Lower leg skin (tissue), 4 donors: ENCODE data around the gene PPP2R3A. TPM values are rescaled to one million over a fixed set of nuclear protein-coding genes. Genes with fewer than 3 reads are reported as not detected.
A peak's percentile ranks its signal among the peaks of the same experiment; 100 is the strongest.

Experiments
- DNase-seq, 2 donors: peaks; one replicate each; pipeline ENCODE4 v3.0.0-alpha.2; 2019; ENCODE audit warnings: low spot score in 2 of 2
- H3K4me3 ChIP-seq: fragments of 200-600 bp; sonication (generic); 2 replicates; pipeline ENCODE4 v1.5.1; 2017; ENCODE audit warnings: mild to moderate bottlenecking, low read depth; ENCODE audit not compliant: poor library complexity, severe bottlenecking
- POLR2A ChIP-seq, 2 donors: fragments of 450-650 bp; IDR thresholded peaks; one replicate each; pipeline ENCODE4 v1.6.1; 2016 to 2017; ENCODE audit warnings: antibody characterized with exemption in 2 of 2, mild to moderate bottlenecking in 1 of 2, moderate library complexity in 1 of 2
- WGBS, 2 donors: methylation state at CpG; one replicate each; pipeline ENCODE4 v1.1.5; 2018; 5-methylcytosine and 5-hydroxymethylcytosine counted together
- intact Hi-C: fragments of 100-400 bp; cut with DNase I; formaldehyde crosslinking; loops from one replicate; pipeline ENCODE4 v1.15.0; 2023; ENCODE audit warnings: low total_unique reads
- total RNA-seq, 4 donors: library from RNA; depleted of rRNA; stranded (reverse); fragments of >200 nt; gene quantifications; one replicate each; pipeline ENCODE4 v1.1.0, GENCODE V29; 2016
- TF ChIP-seq, protein P1 (sequence below), 3 donors: fragments of 450-650 bp; IDR thresholded peaks; one replicate each; pipeline ENCODE4 v1.5.1; 2016; ENCODE audit warnings: antibody characterized with exemption in 3 of 3, mild to moderate bottlenecking in 3 of 3, moderate library complexity in 2 of 3

Gene PPP2R3A, protein sequence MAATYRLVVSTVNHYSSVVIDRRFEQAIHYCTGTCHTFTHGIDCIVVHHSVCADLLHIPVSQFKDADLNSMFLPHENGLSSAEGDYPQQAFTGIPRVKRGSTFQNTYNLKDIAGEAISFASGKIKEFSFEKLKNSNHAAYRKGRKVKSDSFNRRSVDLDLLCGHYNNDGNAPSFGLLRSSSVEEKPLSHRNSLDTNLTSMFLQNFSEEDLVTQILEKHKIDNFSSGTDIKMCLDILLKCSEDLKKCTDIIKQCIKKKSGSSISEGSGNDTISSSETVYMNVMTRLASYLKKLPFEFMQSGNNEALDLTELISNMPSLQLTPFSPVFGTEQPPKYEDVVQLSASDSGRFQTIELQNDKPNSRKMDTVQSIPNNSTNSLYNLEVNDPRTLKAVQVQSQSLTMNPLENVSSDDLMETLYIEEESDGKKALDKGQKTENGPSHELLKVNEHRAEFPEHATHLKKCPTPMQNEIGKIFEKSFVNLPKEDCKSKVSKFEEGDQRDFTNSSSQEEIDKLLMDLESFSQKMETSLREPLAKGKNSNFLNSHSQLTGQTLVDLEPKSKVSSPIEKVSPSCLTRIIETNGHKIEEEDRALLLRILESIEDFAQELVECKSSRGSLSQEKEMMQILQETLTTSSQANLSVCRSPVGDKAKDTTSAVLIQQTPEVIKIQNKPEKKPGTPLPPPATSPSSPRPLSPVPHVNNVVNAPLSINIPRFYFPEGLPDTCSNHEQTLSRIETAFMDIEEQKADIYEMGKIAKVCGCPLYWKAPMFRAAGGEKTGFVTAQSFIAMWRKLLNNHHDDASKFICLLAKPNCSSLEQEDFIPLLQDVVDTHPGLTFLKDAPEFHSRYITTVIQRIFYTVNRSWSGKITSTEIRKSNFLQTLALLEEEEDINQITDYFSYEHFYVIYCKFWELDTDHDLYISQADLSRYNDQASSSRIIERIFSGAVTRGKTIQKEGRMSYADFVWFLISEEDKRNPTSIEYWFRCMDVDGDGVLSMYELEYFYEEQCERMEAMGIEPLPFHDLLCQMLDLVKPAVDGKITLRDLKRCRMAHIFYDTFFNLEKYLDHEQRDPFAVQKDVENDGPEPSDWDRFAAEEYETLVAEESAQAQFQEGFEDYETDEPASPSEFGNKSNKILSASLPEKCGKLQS (N-terminal part only)
- 10 to 100 TPM; 36.8 to 39.7 (median 38.5) TPM for total RNA-seq

DNA sequence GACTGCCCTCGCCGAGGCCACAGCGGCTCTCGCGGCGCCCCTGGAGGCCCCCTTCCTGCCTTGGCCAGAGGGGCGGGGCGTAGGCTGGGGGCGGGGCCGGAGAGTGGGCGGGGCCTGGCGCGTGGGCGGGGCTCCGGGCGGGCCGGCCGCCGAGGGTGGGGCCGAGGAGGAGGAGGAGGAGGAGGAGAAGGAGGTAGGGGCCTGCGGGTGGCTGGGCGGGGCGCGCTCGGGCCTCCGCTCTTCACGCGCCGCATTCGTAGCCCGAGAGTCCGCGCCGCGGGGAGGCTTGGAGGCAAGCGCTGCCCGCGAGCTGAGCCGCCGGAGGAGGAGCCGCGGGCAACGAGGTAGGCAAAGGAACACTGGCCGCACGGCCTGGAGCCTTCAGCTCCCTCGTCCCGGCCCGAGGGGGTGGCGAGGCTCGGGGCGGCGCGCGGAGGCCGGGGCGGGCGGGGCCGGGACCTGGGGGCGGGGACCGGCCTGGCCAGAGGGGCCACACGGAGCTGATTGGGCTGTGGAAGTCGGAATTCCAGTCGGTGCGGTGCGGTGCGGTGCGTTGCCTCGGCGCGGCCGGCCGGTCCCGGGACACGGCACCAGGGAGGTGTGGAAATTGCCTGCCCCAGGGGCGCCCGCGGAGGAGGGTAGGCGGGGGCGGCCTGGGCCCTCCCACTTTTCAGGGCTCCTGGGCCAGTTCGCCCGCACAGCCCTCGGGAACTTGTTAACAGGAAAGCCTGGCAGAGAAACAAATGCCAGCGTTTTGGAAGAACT lies at the start of gene PPP2R3A:
PPP2R3A (plus strand) TSS at position 223 of the 765 bp plus-strand sequence. CDS start 35,771 bp downstream, outside the sequence.
- WGBS, 2 donors = 0% methylated on average over 38 to 62 of the region's 83 CpGs
- DNase-seq = peak; percentile 75 to 96
- intact Hi-C loops = no loop called here
- TF ChIP-seq, protein P1, sequence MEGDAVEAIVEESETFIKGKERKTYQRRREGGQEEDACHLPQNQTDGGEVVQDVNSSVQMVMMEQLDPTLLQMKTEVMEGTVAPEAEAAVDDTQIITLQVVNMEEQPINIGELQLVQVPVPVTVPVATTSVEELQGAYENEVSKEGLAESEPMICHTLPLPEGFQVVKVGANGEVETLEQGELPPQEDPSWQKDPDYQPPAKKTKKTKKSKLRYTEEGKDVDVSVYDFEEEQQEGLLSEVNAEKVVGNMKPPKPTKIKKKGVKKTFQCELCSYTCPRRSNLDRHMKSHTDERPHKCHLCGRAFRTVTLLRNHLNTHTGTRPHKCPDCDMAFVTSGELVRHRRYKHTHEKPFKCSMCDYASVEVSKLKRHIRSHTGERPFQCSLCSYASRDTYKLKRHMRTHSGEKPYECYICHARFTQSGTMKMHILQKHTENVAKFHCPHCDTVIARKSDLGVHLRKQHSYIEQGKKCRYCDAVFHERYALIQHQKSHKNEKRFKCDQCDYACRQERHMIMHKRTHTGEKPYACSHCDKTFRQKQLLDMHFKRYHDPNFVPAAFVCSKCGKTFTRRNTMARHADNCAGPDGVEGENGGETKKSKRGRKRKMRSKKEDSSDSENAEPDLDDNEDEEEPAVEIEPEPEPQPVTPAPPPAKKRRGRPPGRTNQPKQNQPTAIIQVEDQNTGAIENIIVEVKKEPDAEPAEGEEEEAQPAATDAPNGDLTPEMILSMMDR (IDR thresholded peaks at IDR 0.05) = no peak
- no peak for TF ChIP-seq POLR2A (IDR thresholded peaks at IDR 0.05)
- peak within 1 kb of the TSS; percentile 70 for H3K4me3 ChIP-seq

DNA sequence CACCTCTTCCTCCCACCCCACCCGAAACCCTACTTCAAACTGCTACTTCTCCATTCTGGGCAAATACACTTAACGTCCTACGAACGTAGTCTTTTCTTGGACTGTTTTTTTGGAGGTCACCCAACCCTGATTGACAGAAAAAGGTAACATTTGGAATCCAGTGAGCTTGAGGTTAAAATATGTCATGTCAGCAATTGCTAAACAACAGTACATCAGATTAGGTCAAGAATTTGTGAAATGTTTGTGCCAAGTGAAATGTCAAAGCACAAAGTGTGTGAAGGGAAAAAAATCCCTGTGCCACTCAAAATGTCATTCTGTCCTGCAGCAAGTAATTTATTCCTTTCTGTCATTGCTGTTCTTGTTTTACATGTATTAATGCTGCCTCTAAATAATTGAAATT lies 49.2 kb upstream of the PPP2R3A start:
- WGBS, 2 donors = 48 to 64% methylated on average over 4 of the region's 4 CpGs
- DNase-seq = no peak
- no peak overlapping the region for H3K4me3 ChIP-seq
- intact Hi-C loops = no loop called here
- TF ChIP-seq, protein P1 (IDR thresholded peaks at IDR 0.05) = no peak
- TF ChIP-seq POLR2A (IDR thresholded peaks at IDR 0.05) = no peak

DNA sequence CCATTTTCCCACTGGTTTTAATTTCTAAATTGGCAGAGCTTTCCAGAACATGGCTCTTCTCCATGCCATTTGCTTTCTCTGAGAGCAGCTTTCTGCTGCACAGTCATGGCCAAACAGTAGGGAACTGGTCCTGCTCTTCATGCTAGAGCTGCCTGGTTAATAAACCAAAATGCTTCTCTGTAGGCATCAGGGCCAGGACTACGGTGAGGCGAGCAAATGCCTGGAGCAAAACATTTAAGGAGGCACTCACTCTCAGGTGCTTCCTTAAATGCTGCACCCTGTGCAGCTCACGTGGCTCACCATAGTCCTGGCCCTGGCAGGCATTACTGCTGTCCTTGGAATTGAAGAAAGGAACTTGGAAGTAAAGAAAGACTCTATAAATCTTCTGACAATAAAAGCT lies 48.5 kb upstream of the PPP2R3A start:
- intact Hi-C loops = no loop called here
- H3K4me3 ChIP-seq = no peak overlapping the region
- no peak for TF ChIP-seq POLR2A (IDR thresholded peaks at IDR 0.05)
- TF ChIP-seq, protein P1 (IDR thresholded peaks at IDR 0.05) = no peak
- no peak for DNase-seq
- WGBS, 2 donors = 19 to 24% methylated on average over 3 of the region's 3 CpGs

DNA sequence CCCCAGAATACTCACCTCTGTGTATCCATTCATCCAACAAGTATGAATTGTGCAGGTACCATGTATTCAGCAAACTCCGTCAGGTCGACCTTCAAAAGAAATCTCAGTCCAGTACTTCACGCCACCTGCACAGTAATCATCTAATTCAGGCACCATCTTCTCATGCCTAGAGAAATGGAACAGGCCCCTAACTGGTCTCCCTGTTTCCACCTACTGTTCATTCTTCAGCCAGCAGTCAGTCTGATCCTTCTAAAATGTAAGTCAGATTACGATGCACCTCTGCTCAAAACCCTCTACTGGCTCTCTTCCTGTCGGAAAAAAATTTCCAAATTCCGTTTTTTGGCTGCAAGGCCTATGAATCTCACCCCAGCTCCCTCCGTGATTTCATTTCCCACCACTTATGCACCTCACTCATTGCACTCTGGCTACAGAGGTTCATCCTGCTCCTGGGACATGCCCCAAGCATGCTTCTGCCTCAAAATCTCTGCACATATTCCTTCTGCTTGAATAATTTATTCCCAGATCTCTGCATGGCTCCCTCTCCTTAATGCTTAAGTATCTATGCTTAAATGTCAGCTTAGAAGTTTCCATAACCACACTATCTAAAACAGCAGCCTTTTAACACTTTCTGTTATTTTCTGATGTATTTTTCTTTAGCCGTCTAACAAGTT lies 47.5 kb upstream of the PPP2R3A start:
- WGBS, 2 donors = 87 to 89% methylated on average over 8 of the region's 8 CpGs
- TF ChIP-seq, protein P1 (IDR thresholded peaks at IDR 0.05) = no peak
- TF ChIP-seq POLR2A (IDR thresholded peaks at IDR 0.05) = no peak
- DNase-seq = no peak
- H3K4me3 ChIP-seq = no peak overlapping the region
- intact Hi-C loops = no loop called here
